Measurements from ENCODE around the gene TMPRSS4.

Gene TMPRSS4

DNA sequence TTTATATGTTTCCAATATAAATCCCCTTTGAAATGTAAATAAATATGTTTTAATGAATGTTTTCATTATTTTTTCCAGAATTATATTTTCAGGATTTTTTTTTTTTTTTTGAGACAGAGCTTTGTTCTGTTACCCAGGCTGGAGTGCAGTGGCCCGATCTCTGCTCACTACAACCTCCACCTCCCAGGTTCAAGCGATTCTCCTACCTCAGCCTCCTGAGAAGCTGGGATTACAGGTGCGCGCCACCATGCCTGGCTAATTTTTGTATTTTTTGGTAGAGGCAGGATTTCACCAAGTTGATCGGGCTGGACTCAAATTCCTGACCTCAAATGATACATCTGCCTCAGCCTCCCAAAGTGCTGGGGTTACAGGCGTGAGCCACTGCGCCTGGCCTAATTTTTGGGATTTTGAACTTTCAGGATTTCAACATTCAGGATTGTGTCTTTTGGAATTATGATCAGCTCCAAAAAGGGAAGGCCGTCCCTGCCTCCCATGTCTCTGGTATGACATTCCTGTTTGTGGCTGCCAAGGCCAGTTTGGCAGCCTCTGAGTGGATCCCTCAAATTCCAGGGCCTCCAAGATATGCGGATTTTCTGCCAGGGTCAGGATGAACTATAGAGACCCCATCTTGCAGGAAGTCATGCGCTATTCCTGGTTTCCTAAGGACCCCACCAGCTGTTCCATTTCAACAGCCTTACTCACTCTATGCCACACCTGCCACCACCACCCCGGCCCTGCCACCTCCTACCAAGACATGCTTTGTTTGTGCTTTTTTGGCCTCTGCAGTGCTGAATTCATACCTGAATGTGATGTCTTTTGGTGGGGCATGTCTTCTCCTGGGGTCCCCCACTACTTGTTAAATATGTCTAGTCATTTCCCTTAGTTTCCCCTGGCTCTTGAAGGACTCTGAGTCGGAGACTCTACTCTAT is 21.9 kb upstream of the TMPRSS4 start:
- no peak for DNase-seq (ENCODE audit: low spot score)
- no peak overlapping the region for H3K27ac ChIP-seq
- TF ChIP-seq, protein P1, sequence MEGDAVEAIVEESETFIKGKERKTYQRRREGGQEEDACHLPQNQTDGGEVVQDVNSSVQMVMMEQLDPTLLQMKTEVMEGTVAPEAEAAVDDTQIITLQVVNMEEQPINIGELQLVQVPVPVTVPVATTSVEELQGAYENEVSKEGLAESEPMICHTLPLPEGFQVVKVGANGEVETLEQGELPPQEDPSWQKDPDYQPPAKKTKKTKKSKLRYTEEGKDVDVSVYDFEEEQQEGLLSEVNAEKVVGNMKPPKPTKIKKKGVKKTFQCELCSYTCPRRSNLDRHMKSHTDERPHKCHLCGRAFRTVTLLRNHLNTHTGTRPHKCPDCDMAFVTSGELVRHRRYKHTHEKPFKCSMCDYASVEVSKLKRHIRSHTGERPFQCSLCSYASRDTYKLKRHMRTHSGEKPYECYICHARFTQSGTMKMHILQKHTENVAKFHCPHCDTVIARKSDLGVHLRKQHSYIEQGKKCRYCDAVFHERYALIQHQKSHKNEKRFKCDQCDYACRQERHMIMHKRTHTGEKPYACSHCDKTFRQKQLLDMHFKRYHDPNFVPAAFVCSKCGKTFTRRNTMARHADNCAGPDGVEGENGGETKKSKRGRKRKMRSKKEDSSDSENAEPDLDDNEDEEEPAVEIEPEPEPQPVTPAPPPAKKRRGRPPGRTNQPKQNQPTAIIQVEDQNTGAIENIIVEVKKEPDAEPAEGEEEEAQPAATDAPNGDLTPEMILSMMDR (conservative IDR thresholded peaks at IDR 0.05; ENCODE audit: low read depth), result no peak
- ChIA-PET POLR2A (ENCODE audit: low non-redundant PET) (no interaction called here), CTCF (interaction anchor here (0.6 to 2.5 kb wide), 6 partner anchors 72 to 629 kb away, joined by 3 to 11 read pairs (median 5); no protein-coding TSS in a partner anchor)

DNA sequence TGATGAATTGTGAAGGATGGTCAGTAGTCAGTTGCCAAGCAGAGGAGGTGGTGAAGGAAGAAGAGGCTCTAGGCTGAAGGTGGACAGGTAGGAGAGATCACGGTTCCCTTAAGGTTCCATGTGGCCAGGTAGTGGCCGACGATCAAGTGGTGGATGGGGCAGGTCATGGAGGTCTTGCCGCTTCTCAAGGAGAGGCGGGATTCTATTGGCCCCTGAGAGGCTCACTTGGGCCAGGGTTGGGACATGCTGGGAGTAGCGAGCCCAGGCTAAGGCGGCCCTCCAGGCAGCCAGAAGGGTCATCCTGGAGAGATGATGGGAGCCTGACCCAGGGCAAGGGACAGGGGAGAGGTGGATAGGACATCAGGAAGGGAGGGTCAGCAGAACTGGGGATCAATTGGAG is 20.9 kb upstream of the TMPRSS4 start:
- CTCF ChIA-PET, result interaction anchor here (0.6 kb wide), 1 partner anchor 249 kb away, joined by 3 read pairs; no protein-coding TSS in a partner anchor
- TF ChIP-seq, protein P1 (conservative IDR thresholded peaks at IDR 0.05; ENCODE audit: low read depth), result no peak
- H3K27ac ChIP-seq, result no peak overlapping the region
- no peak for DNase-seq (ENCODE audit: low spot score)
- POLR2A ChIA-PET (ENCODE audit: low non-redundant PET), result no interaction called here

DNA sequence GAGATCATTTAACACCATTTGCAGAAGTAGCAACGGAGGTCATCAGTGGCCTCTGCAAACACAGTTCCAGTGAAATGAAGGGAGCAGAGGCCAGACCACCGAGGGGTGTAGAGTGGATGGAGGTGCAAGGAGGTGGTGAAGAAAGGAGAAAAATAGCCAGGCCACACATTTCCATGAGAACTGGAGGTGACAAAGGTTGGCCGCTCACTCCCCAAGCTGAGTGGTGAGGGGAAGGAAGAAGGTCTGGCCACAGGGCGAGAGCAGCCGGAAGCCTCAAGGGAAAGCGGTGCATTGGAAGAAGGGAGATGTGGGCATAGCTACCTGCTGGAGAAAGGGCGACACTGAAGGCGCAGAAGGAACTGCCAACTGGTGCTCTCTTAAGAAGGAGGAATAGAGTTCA is 20.1 kb upstream of the TMPRSS4 start:
- ChIA-PET CTCF (interaction anchor here (0.5 to 1.1 kb wide), 2 partner anchors 250 to 417 kb away, joined by 3 read pairs; no protein-coding TSS in a partner anchor), POLR2A (ENCODE audit: low non-redundant PET) (no interaction called here)
- TF ChIP-seq, protein P1 (conservative IDR thresholded peaks at IDR 0.05; ENCODE audit: low read depth), result no peak
- DNase-seq (ENCODE audit: low spot score), result no peak
- H3K27ac ChIP-seq, result no peak overlapping the region

DNA sequence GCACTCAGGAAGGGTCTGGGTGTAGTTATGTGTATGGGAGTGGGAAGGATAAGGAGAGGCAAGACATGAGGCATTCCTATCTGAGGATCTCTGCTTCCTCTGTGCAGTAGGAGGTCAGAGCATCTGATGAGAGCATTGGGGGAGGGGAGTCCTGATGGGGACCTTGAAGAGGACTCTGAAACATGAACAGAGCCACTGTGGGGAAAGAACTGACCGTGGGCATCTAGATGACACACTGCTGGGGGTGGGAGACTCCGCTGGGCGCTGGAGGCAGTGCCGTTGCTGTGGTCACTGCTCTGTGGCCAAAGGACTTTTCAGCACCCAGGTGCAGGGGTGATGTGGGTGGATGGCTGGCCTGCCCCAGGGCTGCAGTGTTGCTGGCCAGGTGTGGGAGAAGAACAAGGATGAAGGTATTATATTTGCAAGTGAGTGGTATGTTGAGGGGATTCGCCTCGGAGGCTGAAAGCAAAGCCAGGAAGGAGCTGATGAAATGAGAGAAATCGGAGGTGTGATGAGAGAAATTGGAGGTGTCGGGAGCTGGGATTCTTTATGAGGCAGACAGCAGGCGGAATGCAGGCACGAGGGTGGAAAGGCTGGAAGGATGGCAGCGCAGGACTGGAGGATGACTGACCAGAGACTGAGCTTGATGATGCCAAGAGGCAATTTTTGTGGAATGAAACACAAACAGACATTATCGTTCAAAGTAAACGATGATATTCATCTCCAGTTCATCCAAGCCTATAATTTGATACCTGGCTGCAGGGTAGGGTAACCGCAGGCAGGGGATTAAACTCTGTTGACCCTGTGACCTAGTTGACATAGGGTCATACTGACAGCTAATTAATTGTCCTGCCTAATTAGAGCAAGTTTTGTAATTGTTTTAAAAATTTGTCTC is 19.4 kb upstream of the TMPRSS4 start:
- DNase-seq (ENCODE audit: low spot score), result no peak
- ChIA-PET POLR2A (ENCODE audit: low non-redundant PET) (no interaction called here), CTCF (interaction anchor here (0.6 to 1.1 kb wide), 2 partner anchors 106 to 250 kb away, joined by 3 read pairs; no protein-coding TSS in a partner anchor)
- TF ChIP-seq, protein P1 (conservative IDR thresholded peaks at IDR 0.05; ENCODE audit: low read depth), result no peak
- H3K27ac ChIP-seq, result no peak overlapping the region

DNA sequence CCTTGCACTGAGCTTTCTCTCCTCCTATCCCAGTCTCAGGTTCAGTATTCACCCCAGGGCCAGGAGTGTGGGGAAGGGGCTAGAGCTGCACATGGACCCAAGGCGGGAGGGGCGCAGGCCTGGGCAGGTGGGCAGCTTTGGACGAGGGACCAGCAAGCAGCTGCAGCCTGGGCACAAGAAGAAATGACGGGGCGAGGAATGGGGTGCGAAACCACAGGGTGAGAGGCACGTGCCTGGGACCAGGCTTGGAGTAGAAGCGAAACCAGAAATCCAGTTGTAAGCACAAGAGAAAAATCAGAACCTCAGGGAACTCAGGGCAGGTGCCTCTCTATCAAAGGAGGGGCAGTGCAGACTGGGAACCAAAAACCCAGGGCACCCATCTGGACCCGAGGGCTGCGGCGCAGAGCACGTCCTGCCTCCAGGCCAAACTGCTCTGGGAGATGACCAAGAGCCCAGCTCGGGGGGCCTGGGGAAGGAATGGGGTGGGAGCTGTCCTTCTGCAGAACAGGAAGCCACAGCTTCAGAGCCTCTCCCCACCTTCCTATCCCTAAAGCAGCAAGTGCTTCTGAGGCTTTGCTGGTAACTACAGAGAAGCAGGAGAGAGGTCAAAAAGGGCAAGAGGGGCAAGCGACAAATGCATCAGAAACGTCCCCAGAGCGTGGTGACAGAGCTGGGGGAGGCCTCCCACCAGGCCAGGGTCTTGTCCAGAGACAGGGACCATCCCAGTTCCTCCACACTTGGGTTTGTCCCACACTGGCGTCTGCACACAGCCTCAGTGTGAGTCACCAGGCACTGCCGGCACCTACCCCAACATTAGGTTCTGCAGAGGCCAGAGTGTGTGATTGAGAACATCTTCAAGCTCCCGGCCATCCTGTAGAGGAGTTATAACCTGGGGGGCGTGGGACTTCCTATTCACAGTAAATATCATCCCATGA is 18.3 kb upstream of the TMPRSS4 start:
- no peak overlapping the region for H3K27ac ChIP-seq
- CTCF ChIA-PET, result no interaction called here

More for the DNA sequence above, 18.3 kb upstream of the TMPRSS4 start:
- DNase-seq (ENCODE audit: low spot score), result no peak
- POLR2A ChIA-PET (ENCODE audit: low non-redundant PET), result no interaction called here
- TF ChIP-seq, protein P1 (conservative IDR thresholded peaks at IDR 0.05; ENCODE audit: low read depth), result no peak
